IMR-90 (cell line): ENCODE data around the gene RASIP1. TPM values are rescaled to one million over a fixed set of nuclear protein-coding genes. Genes with fewer than 3 reads are reported as not detected.

ENCODE experiments used
- ATAC-seq: fragments of 200-7000 bp; cut with Tn5 transposase; 2 replicates; pipeline ENCODE4 v1.9.1; 2020; ENCODE audit warnings: low read depth, mild to moderate bottlenecking, moderate library complexity
- BruUV-seq: library from RNA; stranded (reverse); fragments of 400-500 nt; replicated peaks from 2 replicates; lab custom pipeline; 2021; lab: Mats Ljungman, UMichigan
- CTCF ChIA-PET: fragments of 300-600 bp; formaldehyde crosslinking; extraction: SDS; loops from one replicate; lab custom pipeline; 2021; ENCODE audit warnings: antibody characterized with exemption; lab: Yijun Ruan, JAX
- POLR2A ChIA-PET: fragments of 300-600 bp; sonication (Branson Sonifier 250); formaldehyde crosslinking; loops from one replicate; lab custom pipeline; 2022; ENCODE audit warnings: antibody characterized with exemption; ENCODE audit not compliant: unreplicated experiment; lab: Charles Lee
- DNase-seq: peaks from one replicate; pipeline ENCODE4 v3.0.0; 2013
- H2AFZ ChIP-seq: replicated peaks from 2 replicates; pipeline ENCODE3; 2013; ENCODE audit warnings: low read length, mild to moderate bottlenecking; ENCODE audit not compliant: poor library complexity
- H2AK5ac ChIP-seq: 2 replicates; pipeline ENCODE4 v1.6.1; 2013; ENCODE audit warnings: low read depth, low read length, inconsistent platforms
- H2AK9ac ChIP-seq: replicated peaks from 2 replicates; pipeline ENCODE3; 2013; ENCODE audit warnings: mild to moderate bottlenecking, low read depth, low read length, moderate library complexity; ENCODE audit not compliant: poor library complexity
- H2BK120ac ChIP-seq: 2 replicates; pipeline ENCODE4 v1.6.1; 2013; ENCODE audit warnings: low read depth, low read length, inconsistent platforms
- H2BK15ac ChIP-seq: 3 replicates; pipeline ENCODE4 v1.6.1; 2013; ENCODE audit warnings: low read depth, low read length, inconsistent platforms
- H2BK20ac ChIP-seq: 2 replicates; pipeline ENCODE4 v1.6.1; 2013; ENCODE audit warnings: low read depth, mild to moderate bottlenecking, inconsistent platforms, low read length, moderate library complexity
- H2BK5ac ChIP-seq: 2 replicates; pipeline ENCODE4 v1.6.1; 2013; ENCODE audit warnings: mild to moderate bottlenecking, low read depth, low read length, inconsistent platforms; ENCODE audit not compliant: poor library complexity, severe bottlenecking
- H3K14ac ChIP-seq: replicated peaks from 2 replicates; pipeline ENCODE4 v1.6.1; 2013; ENCODE audit warnings: low read depth, low read length, inconsistent platforms
- H3K18ac ChIP-seq: 2 replicates; pipeline ENCODE4 v1.6.1; 2013; ENCODE audit warnings: low read depth, low read length, control low read depth
- H3K23ac ChIP-seq: 2 replicates; pipeline ENCODE4 v1.6.1; 2013; ENCODE audit warnings: low read depth, low read length, inconsistent platforms
- H3K27ac ChIP-seq: 2 replicates; pipeline ENCODE4 v1.5.1; 2013; ENCODE audit warnings: mild to moderate bottlenecking, control low read depth, low read length; ENCODE audit not compliant: insufficient read depth
- H3K27me3 ChIP-seq: 2 replicates; pipeline ENCODE4 v1.6.1; 2013; ENCODE audit warnings: low read length; ENCODE audit not compliant: control insufficient read depth, insufficient read depth
- H3K36me3 ChIP-seq: 2 replicates; pipeline ENCODE4 v1.6.1; 2013; ENCODE audit warnings: low read length, mixed read lengths; ENCODE audit not compliant: control insufficient read depth, insufficient read depth
- H3K4ac ChIP-seq: 2 replicates; pipeline ENCODE4 v1.6.1; 2013; ENCODE audit warnings: low read depth, low read length, inconsistent platforms
- H3K4me1 ChIP-seq: 2 replicates; pipeline ENCODE4 v1.6.1; 2013; ENCODE audit warnings: low read length, mixed read lengths; ENCODE audit not compliant: control insufficient read depth, insufficient read depth
- H3K4me2 ChIP-seq: 2 replicates; pipeline ENCODE4 v1.6.1; 2013; ENCODE audit warnings: low read depth, mild to moderate bottlenecking, control low read depth, low read length, moderate library complexity
- H3K4me3 ChIP-seq: 2 replicates; pipeline ENCODE4 v1.5.1; 2013; ENCODE audit warnings: low read depth, mild to moderate bottlenecking, control low read depth, low read length, moderate library complexity; ENCODE audit not compliant: insufficient read depth
- H3K56ac ChIP-seq: 2 replicates; pipeline ENCODE4 v1.6.1; 2013; ENCODE audit warnings: low read length, inconsistent platforms; ENCODE audit not compliant: insufficient read depth; ENCODE audit errors: extremely low read depth
- H3K79me1 ChIP-seq, 2 experiments: 2 replicates each; pipeline ENCODE4 v1.6.1; 2013; ENCODE audit warnings: low read length in 2 of 2, inconsistent platforms in 1 of 2, low read depth in 1 of 2
- H3K9ac ChIP-seq: 2 replicates; pipeline ENCODE4 v1.6.1; 2013; ENCODE audit warnings: low read depth, low read length, control low read depth
- H3K9me1 ChIP-seq: 2 replicates; pipeline ENCODE4 v1.6.1; 2013; ENCODE audit warnings: low read length, inconsistent platforms; ENCODE audit not compliant: insufficient read depth
- H3K9me3 ChIP-seq: 2 replicates; pipeline ENCODE4 v1.6.1; 2013; ENCODE audit warnings: low read length; ENCODE audit not compliant: control insufficient read depth, insufficient read depth
- H4K20me1 ChIP-seq: 2 replicates; pipeline ENCODE4 v1.6.1; 2013; ENCODE audit warnings: low read length, inconsistent platforms; ENCODE audit not compliant: insufficient read depth
- H4K5ac ChIP-seq: 2 replicates; pipeline ENCODE4 v1.6.1; 2013; ENCODE audit warnings: mild to moderate bottlenecking, low read depth, low read length, control low read depth
- H4K8ac ChIP-seq, 2 experiments: 2 replicates each; pipeline ENCODE4 v1.6.1; 2013; ENCODE audit warnings: low read depth in 2 of 2, low read length in 2 of 2, control low read depth in 1 of 2, inconsistent platforms in 1 of 2
- H4K91ac ChIP-seq: 2 replicates; pipeline ENCODE4 v1.6.1; 2013; ENCODE audit warnings: low read depth, low read length, inconsistent platforms; ENCODE audit not compliant: insufficient read depth
- POLR2A ChIP-seq: IDR thresholded peaks from 2 replicates; pipeline ENCODE4 v1.6.1; 2012; ENCODE audit warnings: mild to moderate bottlenecking, low read depth, low read length
- WGBS, 2 experiments: methylation state at CpG; one replicate each; pipeline versions ENCODE4 v1.1.5 to v1.1.7; 2013; ENCODE audit warnings: missing lambda C conversion rate in 2 of 2; ENCODE audit not compliant: insufficient read length in 1 of 2; ENCODE audit errors: extremely low coverage in 2 of 2; 5-methylcytosine and 5-hydroxymethylcytosine counted together
- dilution Hi-C: fragments of 300-500 bp; cut with HindIII; formaldehyde crosslinking; loops from one replicate; pipeline ENCODE4 v1.14.3; 2018; ENCODE audit warnings: low sequenced_read_pairs; ENCODE audit not compliant: unreplicated experiment
- in situ Hi-C: fragments of 300-500 bp; cut with MboI; formaldehyde crosslinking; loops from 3 replicates; pipeline ENCODE4 v1.14.3; 2019; ENCODE audit warnings: low sequenced_read_pairs, inconsistent platforms, mixed read lengths
- intact Hi-C: fragments of 100-400 bp; cut with micrococcal nuclease; formaldehyde crosslinking; loops from 2 replicates; pipeline ENCODE4 v1.10.0; 2022
- polyA plus RNA-seq, 3 experiments: library from polyadenylated mRNA; depleted of rRNA; stranded (reverse); fragments of >200 nt; gene quantifications; 2 replicates each; pipeline ENCODE4 v1.2.3, GENCODE V29; 2012; ENCODE audit warnings: low replicate concordance in 1 of 3
- total RNA-seq: library from RNA; depleted of rRNA; stranded (reverse); fragments of >200 nt; gene quantifications from 2 replicates; pipeline ENCODE4 v1.2.3, GENCODE V29; 2012

RASIP1 gene
- total and polyA plus RNA-seq, 2 of the 4 experiments (the other 2 are of a cell fraction): 0.18 to 0.51 TPM

DNA sequence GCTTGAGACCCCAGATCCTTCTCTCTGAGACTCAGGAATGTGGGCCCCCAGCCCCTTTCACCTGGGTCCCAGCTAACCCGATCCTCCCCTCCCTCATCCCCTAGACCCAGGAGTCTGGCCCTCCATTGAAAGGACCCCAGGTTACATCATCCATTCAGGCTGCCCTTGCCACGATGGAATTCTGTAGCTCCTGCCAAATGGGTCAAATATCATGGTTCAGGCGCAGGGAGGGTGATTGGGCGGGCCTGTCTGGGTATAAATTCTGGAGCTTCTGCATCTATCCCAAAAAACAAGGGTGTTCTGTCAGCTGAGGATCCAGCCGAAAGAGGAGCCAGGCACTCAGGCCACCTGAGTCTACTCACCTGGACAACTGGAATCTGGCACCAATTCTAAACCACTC, 15.4 kb upstream of the RASIP1 start:
- H3K9me3 ChIP-seq: no peaks in the 10 kb centered on the region
- H2BK120ac ChIP-seq: no peak overlapping the region
- H2AK5ac ChIP-seq: no peak overlapping the region
- in situ Hi-C loops: no loop called here
- H2BK20ac ChIP-seq: no peak overlapping the region
- H4K20me1 ChIP-seq: no peaks in the 10 kb centered on the region
- no peak overlapping the region for H4K8ac ChIP-seq
- POLR2A ChIA-PET: no interaction called here
- no TSS peak for BruUV-seq
- no peak overlapping the region for H3K4me2 ChIP-seq
- CTCF ChIA-PET: no interaction called here
- ATAC-seq: no peak
- H3K4me1 ChIP-seq: peaks cover 4% of the 10 kb centered on the region; the same call in 1 of the 2 replicates
- no peak overlapping the region for H2AFZ ChIP-seq
- no peak overlapping the region for H3K23ac ChIP-seq
- peak overlapping the region; percentile 70 for H2AK9ac ChIP-seq
- no peak overlapping the region for H3K9ac ChIP-seq
- no peak overlapping the region for H4K91ac ChIP-seq
- 81% methylated on average over 3 of the region's 5 CpGs; no CpG with 5 or more reads in 1 of the 2 experiments for WGBS, 2 experiments
- no peak overlapping the region for H3K56ac ChIP-seq
- H3K4me3 ChIP-seq: no peak overlapping the region
- no peak overlapping the region for H4K5ac ChIP-seq
- H3K4ac ChIP-seq: no peak overlapping the region
- no peak for TF ChIP-seq POLR2A
- no peaks in the 10 kb centered on the region for H3K9me1 ChIP-seq
- H3K27ac ChIP-seq: no peak overlapping the region
- no peaks in the 10 kb centered on the region for H3K79me1 ChIP-seq
- dilution Hi-C loops: no loop called here
- no peak overlapping the region for H2BK15ac ChIP-seq
- no peak for DNase-seq
- peaks cover 32% of the 10 kb centered on the region for H3K27me3 ChIP-seq
- intact Hi-C loops: no loop called here
- no peak overlapping the region for H2BK5ac ChIP-seq
- H3K36me3 ChIP-seq: no peaks in the 10 kb centered on the region
- no peak overlapping the region for H3K18ac ChIP-seq
- H3K14ac ChIP-seq: no peak overlapping the region
